CD4-positive, alpha-beta T cell treated with Interleukin-21 for 1 hour (primary cell): ENCODE data around the gene OR13J1.
"Not testable (repeated sequence)": the region's sequence is repeated elsewhere in the genome, so short reads cannot be mapped to it uniquely, and the experiment has no call there.

Experiments
- DNase-seq: peaks from one replicate; pipeline ENCODE4 v3.0.0-alpha.2; 2020

The OR13J1 gene, protein sequence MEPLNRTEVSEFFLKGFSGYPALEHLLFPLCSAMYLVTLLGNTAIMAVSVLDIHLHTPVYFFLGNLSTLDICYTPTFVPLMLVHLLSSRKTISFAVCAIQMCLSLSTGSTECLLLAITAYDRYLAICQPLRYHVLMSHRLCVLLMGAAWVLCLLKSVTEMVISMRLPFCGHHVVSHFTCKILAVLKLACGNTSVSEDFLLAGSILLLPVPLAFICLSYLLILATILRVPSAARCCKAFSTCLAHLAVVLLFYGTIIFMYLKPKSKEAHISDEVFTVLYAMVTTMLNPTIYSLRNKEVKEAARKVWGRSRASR

DNA sequence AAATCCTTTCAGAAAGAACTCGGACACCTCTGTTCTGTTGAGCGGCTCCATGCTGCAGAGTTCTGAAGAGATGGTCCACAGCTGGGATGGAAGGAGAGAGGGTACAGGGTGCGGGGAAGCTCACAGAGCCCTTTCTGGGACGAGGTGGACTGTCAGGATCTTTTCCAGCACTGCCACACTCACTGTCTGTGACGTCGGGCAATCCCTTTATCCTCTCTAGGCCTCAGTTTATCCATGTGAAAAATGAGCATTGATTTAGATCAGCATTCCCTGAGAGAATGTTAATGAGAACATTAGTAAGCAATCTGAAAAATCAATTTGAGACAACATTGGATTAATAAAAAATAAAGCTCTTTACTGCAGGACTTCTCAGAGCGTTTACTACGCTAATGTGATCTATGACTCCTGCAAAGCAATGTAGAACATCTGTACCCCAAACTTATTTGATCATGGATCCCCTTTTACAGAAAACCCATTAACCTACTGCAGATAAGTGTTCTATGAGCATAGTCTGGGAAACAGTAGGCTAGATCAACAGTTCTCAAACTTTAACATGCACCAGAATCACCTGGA lies at the start of gene OR13J1:
Gene OR13J1, minus strand, starts transcription at position 51 of the 573 bp plus-strand sequence. Its CDS starts 0 bp downstream, at position 51.
- DNase-seq, result no peak

DNA sequence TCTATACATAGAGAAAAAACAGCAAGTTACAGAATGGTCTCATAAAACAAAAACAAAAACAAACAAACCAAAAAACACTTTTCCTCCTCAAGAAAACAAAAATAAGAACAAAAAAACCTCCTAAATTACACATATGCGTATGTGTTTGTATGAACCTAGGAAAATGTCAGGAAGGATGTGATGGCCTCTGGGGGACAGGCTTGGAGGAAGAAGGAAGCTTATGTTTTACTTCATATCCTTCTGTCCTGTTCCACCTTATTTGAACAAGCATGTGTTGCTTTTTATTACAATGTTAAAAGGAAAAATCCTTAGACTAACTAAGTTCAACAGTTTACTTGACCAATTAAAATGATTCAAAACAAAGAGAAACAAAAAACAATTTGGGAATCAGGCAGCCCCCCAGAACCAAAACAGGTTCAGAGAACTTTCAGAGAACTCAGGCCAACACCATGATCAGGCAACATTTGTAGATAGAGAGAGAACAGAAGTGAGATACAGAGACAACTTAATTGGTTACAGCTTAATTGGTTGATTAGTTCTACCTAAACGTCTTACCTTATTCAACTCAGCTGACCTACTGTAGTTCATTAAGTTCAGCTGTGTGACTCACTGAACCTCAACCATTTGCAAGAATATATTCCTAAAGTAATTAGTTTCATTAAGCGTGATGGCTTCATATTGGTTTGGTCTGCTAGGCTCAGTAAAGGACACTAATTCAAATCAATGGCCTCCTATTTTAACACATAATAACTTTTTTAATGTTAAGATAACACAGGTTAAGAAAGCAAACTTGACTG lies 49.2 kb upstream of the OR13J1 start:
- no peak for DNase-seq

DNA sequence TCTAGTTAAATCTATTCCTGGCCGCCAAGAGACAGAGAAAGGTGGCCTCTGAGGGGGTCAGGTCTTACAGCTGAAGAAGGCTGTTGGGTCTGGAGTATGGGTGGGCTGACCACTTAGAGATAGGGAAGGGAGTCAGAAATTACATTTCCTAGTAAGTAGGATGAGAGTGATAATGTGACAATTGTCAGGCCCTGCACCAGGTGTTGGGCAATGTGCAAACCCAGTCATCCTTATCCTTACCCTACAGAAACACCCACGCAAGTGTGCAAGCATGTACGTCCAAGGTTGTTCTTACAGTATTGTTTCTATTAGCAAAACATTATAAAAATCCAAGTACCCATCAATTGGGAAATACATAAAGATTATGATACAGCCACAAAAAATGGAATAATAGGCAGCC lies 48.6 kb upstream of the OR13J1 start:
- no peak for DNase-seq

DNA sequence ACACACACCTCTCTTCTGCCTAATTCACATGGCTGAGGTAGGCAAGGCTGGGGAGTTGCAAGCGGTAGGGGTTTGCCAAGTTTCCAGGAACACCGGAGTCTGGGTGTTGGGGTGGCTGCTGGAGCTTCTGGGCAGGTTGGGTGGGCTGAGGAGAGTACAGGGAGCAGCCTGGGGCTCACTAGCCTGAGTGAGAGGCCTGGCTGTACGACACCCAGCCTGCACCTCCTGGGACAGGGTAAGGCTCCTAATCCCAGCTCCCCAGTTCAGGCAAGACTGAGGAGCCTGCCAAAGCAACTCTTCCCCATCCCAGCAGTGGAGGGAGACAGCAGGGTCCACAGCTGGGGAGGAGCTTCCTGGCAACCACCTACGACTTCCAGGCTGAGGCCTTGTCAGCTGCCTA lies 47.1 kb upstream of the OR13J1 start:
- DNase-seq, result no peak

DNA sequence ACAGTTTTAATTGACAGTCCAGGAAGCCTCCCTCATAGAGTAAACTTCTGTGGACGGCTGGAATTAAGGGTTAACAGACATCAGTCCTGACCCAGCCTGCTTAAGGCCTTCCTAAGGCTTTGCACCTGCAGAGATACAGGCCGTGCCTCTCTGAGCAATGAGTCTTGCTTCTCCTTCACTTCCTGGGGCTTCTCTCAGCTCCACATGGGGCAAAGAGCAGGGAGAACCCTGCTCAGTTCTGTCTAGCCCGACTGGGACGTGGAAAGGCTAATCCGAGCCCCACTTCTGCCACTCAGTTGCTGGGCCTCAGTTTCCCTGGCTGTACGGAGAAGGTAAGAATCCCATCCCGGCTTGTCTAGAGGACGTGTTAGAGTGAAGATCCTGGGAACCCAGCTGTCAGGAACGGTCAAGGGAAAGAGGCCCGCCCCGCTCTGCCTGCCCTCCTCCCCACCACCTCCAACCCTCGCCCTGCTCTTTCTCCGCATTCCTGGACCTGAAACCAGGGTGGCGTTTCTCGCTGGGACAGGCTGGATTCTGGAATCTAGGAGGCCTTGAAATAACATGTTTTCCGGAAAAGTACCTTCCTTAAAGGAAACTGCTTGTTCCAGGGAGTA lies 45.6 kb upstream of the OR13J1 start:
- no peak for DNase-seq

DNA sequence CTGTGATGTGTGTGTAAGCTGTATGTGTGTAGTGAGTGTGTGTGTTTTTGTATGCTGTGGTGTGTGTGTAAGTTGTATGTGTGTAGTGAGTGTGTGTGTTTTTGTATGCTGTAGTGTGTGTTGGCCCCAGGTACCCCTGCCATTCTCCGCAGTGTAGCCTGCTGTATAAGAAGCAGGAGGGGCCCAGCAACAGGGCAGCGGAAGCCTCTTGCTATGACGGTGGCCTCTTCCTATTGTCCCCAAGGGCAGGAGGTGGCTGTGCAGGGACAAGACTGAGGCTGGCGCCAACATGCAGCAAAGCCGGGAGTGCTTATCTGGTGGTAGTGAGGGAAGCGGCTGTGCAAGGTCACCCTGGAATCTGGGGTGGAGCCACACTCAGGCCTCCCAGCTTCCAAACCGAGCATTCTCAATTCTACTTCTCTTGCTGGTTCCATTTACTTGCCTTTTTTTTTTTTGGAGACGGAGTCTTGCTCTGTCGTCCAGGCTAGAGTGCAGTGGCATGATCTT lies 44.2 kb upstream of the OR13J1 start:
- peak; percentile 35 for DNase-seq

DNA sequence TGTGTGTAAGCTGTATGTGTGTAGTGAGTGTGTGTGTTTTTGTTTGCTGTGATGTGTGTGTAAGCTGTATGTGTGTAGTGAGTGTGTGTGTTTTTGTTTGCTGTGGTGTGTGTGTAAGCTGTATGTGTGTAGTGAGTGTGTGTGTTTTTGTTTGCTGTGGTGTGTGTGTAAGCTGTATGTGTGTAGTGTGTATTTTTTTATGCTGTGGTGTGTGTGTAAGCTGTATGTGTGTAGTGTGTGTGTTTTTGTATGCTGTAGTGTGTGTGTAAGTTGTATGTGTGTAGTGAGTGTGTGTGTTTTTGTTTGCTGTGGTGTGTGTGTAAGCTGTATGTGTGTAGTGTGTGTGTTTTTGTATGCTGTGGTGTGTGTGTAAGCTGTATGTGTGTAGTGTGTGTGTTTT lies 43.2 kb upstream of the OR13J1 start:
- DNase-seq, result not testable (repeated sequence)

DNA sequence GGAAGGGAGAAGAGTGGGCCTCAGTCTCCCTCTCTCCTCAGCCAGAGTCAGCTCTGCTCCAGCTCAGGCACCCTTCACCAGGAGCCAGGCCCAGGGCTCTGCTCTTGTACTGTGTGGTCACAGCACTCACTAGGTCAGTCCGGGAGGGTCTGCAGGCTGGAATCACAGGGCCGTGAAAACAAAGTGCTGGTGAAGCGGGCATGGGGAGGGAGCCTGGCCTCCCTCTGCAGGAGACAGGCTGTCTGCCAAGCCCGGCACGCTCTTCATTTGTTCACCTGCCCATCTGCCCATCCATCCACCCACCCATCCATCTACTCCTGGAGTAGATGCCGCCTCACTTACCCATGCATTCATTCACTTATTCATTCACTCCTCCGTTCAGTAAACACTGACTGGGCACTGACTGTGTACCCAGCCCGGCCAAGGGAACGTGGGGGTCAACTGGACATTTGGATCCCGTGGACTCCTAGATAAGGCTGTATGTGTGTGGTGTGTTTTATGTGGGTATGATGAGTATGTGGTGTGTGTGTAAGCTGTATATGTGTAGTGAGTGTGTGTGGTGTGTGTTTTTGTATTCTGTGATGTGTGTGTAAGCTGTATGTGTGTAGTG lies 42.7 kb upstream of the OR13J1 start:
- no peak for DNase-seq

DNA sequence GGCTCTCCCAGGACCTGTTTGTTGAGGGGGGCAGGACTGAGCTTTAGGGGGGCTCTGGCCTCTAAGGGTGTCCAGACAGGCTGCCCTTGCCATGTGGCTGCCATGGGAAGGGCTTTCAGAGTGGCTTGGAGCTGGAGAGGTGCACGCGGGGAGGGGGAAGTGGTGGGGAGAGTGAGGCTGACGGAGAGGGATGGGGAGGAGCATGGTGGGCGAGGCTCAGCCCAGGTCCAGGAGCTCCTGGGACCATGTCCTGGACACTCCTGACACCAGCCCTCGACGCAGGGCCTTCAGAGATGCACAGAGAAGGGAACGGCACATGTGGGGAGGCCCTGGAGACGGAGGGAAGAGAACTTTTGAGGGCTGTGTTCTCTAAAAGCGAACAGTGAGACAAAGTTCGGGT lies 41.5 kb upstream of the OR13J1 start:
- DNase-seq, result no peak

DNA sequence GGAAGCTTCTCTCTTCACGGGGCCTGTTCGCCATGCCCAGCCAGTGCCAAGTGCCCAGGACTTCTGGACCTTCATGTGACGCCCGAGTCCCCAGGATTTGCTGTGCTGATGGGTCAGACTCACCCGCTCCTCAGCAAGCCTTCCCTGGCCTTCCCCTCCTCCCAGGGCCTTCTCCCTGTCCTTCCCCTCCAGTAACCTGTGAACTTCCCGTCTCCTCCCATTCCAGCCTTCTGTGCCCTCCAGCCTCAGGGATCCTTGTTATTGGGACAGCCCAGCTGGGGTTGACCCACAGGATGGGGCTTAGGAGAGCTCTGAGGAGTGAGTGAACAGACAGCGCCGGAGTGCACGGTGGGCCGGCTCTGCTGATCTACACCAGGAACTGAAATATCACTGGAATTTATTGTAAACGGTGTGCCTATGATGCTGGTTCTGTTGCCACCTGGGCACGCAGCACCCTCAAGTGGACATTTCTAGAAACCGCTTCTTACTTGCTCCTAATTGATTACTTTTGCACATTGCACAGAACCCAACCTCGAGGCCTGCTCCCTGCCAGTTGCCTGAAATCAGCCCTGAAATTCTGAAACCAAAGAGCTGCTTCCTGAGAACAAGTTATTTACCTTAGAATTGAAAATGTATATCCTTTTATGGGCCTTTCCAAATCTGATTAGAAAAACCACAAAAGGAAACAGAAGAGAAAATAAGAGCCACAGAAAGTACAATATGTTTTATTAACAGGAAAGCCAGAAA lies 40.6 kb upstream of the OR13J1 start:
- DNase-seq, result peak; percentile 67

DNA sequence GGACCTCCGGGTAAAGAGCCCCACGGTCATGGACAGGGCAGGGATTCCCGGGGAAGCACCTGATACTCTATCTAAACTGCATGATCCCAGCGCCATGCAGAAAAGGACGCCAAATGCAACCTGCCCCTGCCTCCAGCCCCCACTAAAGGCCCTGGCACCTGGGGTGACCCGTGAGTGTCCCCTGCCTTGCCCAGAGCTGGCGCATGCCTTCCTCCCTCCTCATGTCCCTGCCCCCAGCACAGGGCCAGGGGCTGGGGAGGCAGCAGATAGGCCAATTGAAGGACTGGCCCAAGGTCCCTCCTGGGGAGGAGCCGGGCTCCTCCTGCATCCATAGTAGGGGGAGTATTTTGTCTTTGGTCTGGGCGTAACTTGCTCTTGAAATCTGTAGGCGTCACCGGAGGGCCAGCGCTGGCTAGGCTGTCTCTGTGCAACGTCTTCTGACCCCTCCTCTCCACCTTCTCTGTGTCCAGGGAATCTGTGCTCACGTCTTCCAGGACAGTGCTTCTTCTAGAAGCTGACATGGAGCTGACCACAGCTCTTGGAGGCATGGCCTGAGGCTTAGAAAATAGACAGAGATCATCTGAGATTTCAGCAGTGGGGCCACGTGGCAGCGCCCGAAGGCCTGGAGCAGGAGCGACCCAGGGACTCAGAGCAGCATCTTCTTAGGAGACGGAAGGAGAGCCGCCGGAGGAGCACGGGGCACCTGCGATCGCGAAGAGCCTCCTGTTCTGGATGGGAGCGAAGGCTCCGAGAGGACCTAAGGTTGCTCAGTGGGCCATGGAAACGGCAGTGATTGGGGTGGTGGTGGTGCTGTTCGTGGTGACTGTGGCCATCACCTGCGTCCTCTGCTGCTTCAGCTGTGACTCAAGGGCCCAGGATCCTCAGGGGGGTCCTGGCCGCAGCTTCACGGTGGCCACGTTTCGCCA lies 39.7 kb upstream of the OR13J1 start:
- no peak for DNase-seq

DNA sequence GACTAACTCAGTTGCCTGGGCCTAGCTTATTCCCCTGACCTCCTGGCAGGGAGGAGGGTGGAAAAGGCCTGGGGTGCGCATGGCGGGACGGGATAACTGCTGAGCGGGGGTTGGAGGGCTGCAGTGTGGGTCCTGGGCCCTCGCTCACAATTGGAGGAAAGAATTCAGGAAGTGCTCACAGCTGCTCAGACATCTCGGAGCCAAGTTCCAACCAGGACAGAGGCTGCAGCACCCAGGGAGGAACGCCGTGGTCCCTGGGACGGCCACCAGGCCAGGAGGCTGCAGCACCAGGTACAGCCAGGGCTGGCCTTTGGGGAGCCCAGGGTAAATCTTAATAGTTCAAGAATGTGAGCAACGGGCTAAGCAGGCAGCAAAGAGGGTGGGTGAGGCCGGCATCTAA lies 39.1 kb upstream of the OR13J1 start, which contains the start of gene SPAAR:
Gene SPAAR, plus strand, starts transcription at position 217 of the 400 bp plus-strand sequence. CDS start 974 bp downstream, outside the sequence.
- DNase-seq, result no peak

DNA sequence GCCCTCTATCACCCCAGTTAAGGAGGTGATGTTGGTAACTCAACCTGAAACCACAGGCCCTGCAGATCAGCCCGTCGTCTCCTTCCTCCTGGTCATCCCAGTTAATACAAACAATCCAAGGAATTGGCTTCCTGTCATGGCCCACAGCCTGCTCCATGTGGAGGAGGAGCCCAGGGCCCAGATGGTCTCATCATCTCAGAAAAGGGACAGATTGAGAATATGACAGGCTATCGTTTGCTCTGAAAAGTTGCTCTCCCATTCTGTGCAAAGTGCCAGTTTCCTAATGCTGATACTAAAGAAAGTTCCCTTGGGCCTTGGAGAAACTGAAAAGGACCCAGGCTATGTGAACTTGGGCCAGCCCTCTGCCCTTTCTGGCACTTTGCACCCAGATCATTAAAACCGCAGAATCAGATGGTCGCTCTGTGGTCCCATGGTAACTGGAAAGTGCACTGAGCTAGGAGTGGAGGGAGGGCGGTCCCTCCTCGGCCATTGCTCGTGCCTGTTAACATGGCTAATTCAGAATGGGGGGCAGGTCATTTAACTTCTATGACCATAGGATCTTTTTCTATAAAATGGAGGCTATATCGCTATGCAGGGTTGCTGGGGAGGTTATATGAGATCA lies 38.4 kb upstream of the OR13J1 start:
- no peak for DNase-seq

DNA sequence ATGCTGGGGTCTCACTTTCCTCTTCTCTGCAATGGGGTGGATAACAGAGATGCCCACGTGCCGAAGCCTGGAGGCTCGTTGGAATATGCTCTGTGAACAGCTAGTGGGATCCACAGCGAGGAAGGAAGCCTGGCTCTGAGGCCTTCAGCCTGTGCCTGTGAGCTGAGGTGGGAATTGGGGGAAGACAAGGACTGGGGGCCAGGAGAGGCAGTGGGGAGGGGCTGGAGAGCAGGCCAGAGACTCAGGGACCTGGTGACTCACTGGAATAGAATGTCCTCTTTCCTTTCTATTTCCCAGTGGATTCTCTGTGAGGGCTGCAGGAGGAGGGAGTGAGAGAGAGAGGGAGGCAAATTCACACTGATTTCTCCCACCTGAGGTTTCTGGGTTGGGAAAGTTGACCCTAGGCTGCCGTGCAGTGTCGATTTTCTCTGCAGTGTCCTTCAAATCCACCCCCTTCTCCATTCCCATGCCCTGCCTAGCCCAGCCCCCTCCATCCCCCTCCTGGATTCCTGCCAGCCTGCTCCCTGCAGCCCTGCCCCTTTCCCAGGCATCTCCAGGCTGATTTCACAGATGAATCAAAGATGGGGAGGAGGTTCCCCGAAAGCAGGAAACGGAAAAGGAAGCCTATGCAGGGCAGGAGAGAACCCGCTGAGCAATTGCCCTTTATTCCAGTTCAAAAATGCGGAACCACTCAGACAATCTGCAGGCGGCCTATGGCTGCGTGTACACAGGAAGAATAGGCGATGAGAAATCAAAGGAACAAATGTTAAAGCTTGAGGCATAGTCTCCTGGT lies 37.7 kb upstream of the OR13J1 start:
- no peak for DNase-seq

DNA sequence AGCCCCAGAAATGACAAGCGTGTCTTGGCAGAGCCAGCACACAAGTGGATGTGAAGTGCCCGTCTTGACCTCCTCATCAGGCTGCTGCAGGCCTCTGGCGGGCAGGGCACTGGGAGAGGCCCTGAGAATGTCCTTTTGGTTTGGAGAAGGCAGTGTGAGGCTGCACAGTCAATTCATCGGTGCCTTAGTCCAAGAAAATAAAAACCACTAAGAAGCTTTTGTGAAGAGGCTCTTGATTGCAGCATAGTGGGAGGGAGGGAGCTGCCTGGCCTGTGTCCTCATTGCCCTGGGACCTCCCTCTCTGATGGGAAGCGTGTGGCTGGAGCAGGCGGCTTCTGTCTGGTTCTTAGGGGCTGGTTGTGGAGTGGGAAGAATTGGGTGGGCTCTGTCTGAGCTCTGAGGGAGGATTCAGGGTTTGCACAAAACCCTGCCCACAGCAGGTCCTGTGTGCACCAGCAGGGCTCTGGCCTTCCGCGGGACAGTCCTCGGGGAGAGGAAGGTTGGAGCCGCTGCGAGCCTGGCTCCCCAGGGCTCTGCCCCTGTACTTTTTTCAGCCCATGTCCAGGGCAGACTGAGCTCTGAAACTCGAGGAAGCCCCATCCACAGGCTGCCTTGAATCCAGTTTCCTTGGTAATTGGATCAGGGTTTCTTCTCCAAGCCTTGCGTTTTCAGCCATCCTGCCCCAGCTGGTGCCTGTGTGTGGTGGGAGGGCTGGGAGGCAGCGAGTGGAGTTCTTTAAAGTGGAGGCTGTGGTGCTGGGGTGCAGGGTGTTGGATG lies 36.9 kb upstream of the OR13J1 start:
- DNase-seq, result no peak

DNA sequence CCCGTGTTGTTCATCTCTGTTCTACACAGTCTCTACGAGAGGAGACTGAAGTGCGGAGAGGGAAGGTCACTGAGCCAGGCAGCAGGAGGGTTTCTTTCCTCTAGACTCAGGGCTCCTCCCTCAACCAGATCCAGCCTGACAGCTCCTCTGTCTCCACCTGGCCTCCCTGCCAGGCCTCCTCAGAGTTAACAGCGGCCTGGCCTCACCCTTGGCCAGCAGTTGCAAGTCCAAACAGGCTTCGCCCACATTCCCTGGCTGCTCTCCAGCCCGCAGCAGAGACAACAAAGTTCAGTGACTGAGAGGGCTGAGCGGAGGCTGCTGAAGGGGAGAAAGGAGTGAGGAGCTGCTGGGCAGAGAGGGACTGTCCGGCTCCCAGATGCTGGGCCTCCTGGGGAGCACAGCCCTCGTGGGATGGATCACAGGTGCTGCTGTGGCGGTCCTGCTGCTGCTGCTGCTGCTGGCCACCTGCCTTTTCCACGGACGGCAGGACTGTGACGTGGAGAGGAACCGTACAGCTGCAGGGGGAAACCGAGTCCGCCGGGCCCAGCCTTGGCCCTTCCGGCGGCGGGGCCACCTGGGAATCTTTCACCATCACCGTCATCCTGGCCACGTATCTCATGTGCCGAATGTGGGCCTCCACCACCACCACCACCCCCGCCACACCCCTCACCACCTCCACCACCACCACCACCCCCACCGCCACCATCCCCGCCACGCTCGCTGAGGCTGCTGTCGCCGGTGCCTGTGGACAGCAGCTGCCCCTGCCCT lies 35.9 kb upstream of the OR13J1 start, which contains the start of gene HRCT1:
Gene HRCT1, plus strand, starts transcription at position 291 of the 768 bp plus-strand sequence. Its CDS starts 86 bp downstream, at position 377.
- no peak for DNase-seq

DNA sequence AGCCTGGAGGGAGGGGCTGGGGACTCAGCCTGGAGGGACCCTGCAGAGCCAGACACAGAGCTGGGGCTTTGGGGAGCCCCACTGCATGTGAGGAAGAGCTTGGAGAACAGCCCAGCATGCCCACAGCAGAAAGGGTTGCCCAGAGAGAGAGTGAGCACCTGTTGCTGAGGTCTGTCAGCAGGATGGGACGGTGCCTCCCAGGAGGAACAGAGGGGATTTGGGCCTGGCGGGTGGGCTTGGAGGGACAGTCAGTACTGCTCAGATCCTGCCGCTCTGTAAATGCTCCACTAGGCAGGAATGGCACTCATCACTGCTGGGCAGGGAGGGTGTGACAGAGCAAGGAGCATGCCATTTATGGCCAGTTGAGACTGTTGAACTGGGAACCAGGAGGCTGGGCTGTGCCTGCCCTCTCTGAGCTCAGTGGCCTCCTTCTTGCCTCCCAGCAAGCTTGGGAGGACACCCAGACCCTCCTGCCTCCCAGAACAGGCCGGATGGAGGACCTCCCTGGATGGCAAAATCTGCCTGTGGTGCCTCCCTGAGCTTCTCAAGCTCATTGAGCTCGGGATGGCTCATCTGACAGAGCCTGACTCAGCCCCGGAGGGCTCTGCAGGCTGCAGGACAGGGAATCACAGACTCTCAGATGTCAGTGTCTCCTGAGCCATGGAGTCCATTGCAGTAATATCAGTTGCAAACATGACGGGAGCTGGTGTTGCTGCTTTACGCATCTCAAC lies 35.0 kb upstream of the OR13J1 start:
- DNase-seq, result no peak
